SKM-1 treated with dmso at 0.1 percent for 144 hours (cell line): ENCODE results near the gene SAMM50.

ENCODE experiments used
- DNase-seq: peaks from one replicate; lab custom pipeline; 2025; ENCODE audit not compliant: unreplicated experiment; lab: John Stamatoyannopoulos, UW

SAMM50 gene

GRCh38 chr22:43945632-43946383, 9.4 kb upstream of the SAMM50 start:
- peak; percentile 77 for DNase-seq

DNA sequence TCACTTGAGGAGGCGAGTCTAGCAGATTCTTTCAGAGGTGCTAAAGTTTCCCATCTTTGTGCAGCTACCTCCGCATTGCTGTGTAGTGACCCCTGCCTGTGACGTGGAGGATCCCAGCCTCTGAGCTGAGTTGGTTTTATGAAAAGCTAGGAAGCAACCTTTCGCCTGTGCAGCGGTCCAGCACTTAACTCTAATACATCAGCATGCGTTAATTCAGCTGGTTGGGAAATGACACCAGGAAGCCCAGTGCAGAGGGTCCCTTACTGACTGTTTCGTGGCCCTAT, 8.9 kb upstream of the SAMM50 start:
- DNase-seq = no peak

- no peak for DNase-seq
These were observed 6.3 kb upstream of the SAMM50 start for GRCh38 chr22:43948836-43949406.

- DNase-seq = no peak
These were observed 3.9 kb upstream of the SAMM50 start for GRCh38 chr22:43951391-43951790.

DNA sequence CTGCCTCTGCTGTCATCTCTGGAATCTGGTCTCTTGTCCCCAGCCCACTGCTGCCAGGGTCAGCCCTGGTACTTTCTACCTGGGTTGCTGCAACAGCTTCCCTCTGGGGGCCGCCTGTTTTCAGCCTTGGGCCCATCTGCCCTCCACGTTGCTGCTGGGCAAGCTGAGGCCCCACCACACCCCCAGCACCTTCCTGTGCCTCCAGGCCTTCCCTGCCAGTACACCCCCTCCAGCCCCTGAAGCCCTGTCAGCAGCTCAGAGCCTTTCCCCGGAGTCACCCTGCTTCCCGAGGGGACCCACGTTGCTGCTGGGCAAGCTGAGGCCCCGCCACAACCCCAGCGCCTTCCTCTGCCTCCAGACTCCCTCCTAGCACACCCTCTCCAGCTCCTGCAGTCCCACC, 3.3 kb upstream of the SAMM50 start:
- no peak for DNase-seq

DNA sequence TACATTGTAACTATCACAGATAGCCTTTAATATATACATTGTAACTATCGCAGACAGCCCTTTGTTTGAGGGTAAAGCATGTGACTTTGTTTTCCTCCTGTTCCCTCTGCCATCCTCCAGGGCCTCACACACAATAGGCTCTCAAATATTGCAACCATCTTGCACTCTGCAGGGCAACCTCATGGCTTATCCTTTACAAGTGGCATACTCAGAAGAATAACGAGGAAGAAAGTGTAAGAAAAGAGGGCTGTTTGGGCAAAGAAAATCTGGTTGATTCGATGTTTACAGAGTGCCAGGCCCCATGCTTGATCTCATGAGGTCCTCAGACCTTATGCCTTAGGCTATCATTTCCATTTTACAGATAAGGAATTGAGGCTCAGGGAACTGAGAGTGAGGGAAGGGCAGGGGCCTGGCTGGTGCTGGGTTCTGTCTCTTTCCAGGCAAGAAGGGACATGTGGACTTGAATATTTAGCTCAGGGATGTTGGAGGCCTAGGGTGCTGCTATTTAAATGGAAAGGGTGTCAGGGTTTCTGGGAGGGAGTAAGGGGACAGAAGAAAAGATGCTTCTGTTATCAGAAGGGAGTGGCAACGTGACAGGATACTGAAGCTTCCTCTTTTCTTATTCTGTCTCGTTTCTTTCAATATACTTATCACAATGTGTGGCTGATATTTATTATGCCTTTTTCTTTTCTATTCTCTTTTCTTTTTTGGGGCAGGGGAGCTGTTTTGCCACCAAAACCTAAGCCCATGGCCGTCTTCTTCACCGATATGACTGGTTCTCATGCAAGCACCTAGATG, 1.1 kb upstream of the SAMM50 start:
- peak; percentile 3 for DNase-seq

DNA sequence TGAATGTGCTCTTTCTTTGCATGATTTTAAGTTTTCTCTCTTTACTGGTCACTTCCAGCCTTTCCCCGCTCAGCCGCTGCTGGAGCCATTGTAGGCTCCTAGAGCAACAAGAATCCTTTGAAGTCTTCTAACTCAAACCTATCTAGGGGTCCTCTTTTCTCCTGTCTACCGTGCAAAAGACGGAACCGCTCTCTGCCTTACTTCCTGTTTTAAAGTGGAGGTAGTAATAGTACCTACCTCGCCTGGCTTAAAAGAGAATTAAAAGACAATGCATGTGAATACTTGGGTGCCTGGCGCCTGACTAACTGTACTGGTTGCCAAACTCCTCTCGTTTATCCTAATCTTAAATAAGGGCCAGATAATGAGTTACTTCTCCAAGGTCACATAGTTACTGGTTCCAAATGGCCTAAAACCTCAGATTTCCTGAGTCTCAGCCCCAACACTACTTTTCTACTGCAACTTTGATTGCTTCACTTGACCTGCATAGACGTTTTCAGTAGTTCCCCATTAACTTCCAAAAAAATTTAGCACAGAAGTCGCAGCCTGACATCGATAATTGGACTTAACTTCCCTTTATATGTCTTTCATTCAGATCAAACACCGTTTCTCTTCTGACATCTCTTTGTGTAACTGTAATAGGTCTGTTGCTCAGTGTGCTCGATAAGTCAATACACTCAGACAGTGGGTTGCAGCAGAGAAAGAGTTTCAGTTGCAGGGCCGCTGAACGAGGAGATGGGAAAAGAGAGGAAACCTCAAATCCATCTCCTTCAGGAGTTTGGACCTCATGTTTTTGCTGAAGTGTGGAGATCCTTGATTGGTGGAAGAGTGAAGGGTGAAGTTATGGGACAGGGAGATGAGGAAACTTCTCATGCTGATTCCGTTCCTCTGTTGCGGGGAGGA, 891 bp downstream of the SAMM50 start:
- DNase-seq = peak; percentile 85

- DNase-seq = no peak
These were observed 1.7 kb downstream of the SAMM50 start for GRCh38 chr22:43956805-43957463.

DNA sequence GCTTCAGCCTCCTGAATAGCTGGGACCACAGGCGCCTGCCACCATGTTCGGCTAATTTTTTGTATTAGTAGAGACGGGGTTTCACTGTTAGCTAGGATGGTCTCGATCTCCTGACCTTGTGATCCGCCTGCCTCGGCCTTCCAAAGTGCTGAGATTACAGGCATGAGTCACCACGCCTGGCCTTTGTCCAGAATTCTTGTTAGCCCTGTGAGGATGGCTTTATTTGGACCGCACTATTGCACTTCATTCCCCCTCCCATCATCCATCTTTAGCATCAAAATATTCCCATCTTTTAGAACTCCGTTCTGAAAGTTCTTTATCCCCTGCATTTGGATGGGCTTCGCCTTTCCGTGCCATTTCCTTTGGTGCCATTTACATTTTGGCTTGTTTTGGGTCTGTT, 2.6 kb downstream of the SAMM50 start:
- DNase-seq = no peak

DNA sequence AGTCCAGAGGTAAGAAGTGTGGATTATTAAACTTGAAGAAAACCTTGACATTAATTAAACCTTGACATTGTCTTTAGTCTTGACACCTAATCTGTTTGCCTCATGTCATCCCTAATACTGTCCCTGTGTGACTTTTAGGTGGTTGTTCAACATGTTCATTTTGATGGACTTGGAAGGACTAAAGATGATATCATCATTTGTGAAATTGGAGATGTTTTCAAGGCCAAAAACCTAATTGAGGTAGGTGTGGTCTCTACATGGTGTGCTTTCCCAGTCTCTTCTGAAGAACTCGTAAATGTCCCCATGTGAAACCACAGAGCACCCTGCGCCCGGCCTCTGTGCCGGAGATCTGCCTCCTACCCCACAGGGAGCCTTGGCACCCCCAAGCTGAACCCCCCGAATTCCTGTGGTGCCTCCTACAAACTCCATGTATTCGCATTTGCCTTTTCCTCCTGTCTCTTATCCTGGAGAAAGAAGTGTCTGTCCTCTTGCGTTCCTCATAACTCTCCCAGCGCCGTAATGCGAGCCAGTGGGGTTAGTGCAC, 9.1 kb downstream of the SAMM50 start:
- no peak for DNase-seq

DNA sequence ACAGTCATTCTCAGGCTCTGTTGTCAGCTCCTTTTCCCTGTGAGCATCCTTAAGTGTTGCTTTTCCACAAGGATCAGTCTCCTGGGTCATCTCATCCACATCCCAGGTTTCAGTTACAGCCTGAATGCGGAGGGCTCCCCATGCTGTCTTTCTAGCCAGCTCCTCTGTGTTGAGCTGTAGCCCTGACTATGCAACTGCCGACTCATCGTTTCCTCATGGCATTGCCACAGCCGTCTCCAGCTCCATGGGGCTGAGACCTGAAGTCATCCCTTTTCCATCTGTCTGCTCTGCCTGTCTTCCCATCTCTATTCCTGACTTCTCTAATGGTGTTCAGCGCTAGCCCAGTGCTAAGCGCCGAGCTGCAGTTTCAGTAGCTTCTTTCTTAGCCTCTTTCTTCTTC, 11.8 kb downstream of the SAMM50 start:
- DNase-seq = no peak

DNA sequence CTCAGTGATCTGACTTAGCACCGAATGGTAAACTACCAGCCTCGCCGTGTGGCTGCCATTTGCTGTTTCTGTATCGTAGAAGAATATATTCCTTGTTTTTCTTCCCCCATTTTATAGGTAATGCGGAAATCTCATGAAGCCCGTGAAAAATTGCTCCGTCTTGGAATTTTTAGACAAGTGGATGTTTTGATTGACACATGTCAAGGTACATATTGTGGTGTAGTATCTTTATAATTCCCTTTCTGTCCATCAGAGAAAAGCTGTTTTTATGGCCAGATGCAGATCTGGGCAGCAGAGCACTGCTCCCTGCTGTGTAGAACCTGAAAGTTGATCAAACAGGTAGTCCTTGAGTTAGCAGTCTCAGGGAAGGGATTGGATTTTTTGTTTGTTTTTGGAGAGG, 13.4 kb downstream of the SAMM50 start:
- DNase-seq = no peak

- DNase-seq = no peak
These were observed 14.0 kb downstream of the SAMM50 start for GRCh38 chr22:43969021-43969878.

DNA sequence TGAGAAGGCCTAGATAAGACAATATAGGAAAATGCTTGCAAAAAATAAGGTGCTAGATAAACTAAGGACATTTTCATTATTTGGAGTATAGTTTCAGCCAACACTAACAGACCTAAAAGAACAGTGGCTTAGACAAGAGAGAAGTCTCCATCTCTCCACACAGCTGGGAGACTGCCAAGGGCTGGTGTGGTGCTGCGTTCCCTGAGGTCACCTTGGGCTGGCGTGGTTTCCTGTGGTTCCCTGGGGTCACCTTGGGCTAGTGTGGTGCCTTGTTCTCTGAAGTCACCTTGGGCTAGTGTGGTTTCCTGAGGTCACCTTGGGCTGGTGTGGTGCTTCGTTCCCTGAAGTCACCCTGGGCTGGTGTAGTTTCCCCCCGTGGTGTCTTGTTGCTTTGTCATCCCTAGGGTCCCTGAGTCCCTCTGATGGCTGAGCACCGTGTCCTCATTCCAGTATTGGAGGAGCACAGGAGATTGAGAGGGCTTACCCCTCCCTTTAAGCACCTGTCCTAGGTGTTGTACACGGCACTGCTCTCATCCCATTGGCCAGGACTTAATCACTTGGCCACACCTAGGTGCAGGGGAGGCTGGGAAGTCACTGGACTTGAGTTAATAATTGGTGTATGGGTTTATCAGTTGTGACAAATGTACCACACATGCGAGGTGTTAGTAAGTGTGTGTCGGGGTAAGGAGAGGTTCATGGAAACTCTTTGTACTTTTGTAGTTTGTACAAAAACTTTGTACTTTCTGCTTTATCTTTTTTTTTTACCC, 14.9 kb downstream of the SAMM50 start:
- DNase-seq = no peak

DNA sequence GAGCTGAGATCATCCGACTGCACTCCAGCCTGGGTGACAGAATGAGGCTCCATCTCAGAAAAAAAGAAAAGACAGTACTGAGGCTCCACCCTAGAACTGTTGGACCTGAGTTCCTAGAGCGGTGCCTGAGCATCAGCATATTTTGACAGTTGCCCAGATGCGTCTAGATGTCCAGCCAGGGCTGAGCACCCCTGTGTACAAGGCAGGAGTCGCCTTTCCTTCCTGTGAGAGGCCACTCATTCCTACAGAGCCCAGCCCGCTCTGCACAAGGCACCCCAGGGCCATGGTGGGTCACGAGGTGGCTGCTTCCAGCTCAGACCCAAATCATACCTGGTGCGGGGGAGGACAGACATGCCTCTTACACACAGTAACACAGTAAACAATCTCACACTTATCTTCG, 15.9 kb downstream of the SAMM50 start:
- DNase-seq = no peak

- DNase-seq = no peak
These were observed 17.8 kb downstream of the SAMM50 start for GRCh38 chr22:43972931-43973462.

- no peak for DNase-seq
These were observed 18.8 kb downstream of the SAMM50 start for GRCh38 chr22:43974028-43974545.

GRCh38 chr22:43975041-43975440, 19.8 kb downstream of the SAMM50 start:
- no peak for DNase-seq
